Upper lobe of left lung (tissue), 4 donors: ENCODE results near the gene PLEKHG4B.

Experiments used
- CTCF ChIP-seq, 6 experiments: fragments of 450-650 bp in 4 of 6; fragments of 200-600 bp in 2 of 6; sonication (generic) in 2 of 6; IDR thresholded peaks; one replicate each; pipeline ENCODE4 v1.5.1; 2016 to 2019; ENCODE audit warnings: antibody characterized with exemption in 6 of 6
- EP300 ChIP-seq, 4 donors: sonication (generic); formaldehyde crosslinking; IDR thresholded peaks; one replicate each; pipeline ENCODE4 v1.5.1; 2017; ENCODE audit warnings: antibody characterized with exemption in 4 of 4, control low read depth in 2 of 4
- POLR2A ChIP-seq, 4 donors: fragments of 450-650 bp; IDR thresholded peaks; one replicate each; pipeline ENCODE4 v1.5.1; 2016 to 2017; ENCODE audit warnings: antibody characterized with exemption in 4 of 4, mild to moderate bottlenecking in 2 of 4
- POLR2AphosphoS5 ChIP-seq, 2 donors: sonication (generic); formaldehyde crosslinking; IDR thresholded peaks; one replicate each; pipeline ENCODE4 v1.5.1; 2017; ENCODE audit warnings: antibody characterized with exemption in 2 of 2

DNA sequence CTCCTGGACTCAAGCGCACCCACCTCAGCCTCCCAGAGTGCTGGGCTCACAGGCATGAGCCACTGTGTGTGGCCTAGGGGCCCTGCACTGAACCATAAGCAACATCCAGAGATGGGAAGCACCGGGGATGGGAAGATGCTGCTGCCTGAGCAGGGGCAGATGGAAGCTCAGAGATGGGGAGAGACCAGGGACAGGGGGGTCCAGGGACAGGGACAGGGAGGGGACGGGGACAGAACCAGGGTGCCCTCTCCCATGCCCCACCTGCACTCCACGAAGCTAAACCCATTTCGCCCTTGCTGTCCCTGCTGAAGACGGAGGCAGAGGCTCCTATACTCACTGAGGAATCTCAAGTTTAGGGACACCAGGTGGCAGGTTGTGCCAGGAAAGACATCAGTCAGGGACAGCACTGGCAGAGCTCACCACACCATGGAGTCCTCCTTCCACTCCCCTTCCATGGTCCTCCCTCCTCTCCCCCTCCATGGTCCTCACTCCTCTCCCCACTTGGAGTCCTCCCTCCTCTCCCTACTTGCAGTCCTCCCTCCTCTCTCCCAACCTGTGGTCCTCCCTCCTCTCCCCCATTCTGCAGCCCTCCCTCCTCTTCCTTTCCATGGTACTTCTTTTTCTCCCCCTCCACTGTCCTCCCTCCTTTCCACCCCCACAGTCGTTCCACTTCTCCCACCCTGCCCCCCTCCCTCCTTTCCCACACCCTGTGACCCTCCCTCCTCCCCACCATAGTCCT, 53.8 kb downstream of the PLEKHG4B start:
- TF ChIP-seq POLR2A (IDR thresholded peaks at IDR 0.05) (no peak), POLR2AphosphoS5 (IDR thresholded peaks at IDR 0.05) (no peak), CTCF (IDR thresholded peaks at IDR 0.05) (no peak), EP300 (IDR thresholded peaks at IDR 0.05) (no peak)
